LNCAP (cell line): ENCODE results near the gene NFIA.

Experiments
- TF ChIP-seq, protein P1 (sequence below): fragments of 450-650 bp; IDR thresholded peaks from 2 replicates; pipeline ENCODE4 v1.5.1; 2017; ENCODE audit warnings: mild to moderate bottlenecking

Gene NFIA

DNA sequence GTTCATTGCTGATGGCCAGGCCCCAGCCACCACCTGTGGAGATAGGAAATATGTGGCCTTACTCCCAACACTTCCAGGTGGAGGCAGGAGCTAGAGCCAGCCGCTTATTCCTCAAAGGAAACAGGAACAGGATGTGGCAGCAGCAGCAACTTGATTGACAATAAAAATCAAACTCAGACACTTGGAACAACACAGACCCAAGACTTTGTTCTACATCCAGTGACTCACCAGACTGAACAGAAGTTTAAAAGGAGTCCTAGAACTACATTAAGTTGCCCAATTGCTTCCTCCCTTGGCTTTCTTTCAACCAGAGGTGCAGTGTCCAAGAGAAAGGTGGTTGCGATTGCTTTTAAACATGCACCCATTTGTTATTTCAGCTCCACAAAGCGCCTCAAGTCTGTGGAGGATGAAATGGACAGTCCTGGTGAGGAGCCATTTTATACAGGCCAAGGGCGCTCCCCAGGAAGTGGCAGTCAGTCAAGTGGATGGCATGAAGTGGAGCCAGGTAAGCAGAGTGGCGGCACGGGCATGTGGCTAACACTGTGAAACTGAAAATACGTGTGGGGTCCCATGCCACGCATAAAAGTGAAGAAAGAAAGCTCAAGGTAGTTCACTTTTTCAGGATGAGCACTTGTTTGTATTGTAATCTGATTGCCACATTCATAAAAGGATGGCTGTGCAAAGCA is 276.6 kb downstream of the NFIA start:
- TF ChIP-seq, protein P1, sequence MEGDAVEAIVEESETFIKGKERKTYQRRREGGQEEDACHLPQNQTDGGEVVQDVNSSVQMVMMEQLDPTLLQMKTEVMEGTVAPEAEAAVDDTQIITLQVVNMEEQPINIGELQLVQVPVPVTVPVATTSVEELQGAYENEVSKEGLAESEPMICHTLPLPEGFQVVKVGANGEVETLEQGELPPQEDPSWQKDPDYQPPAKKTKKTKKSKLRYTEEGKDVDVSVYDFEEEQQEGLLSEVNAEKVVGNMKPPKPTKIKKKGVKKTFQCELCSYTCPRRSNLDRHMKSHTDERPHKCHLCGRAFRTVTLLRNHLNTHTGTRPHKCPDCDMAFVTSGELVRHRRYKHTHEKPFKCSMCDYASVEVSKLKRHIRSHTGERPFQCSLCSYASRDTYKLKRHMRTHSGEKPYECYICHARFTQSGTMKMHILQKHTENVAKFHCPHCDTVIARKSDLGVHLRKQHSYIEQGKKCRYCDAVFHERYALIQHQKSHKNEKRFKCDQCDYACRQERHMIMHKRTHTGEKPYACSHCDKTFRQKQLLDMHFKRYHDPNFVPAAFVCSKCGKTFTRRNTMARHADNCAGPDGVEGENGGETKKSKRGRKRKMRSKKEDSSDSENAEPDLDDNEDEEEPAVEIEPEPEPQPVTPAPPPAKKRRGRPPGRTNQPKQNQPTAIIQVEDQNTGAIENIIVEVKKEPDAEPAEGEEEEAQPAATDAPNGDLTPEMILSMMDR, result no peak

DNA sequence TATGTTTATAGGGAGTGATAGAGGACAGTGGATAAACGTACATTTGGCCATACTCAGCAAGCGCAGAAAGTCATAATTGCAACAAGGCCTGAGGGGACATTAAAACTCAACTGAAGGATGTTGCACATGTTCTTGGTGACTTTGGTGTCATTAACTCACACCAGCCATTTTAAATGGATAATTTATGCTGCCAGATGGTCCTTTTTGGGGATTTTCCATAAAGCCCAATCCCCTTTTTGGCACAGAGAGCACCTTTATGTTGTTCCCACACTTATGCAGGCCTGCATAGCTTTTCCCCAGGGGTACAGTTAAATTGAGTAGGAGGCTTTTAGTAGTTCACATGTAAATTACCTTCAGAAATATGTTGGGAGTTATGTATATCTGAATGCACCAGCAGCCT is 279.6 kb downstream of the NFIA start:
- TF ChIP-seq, protein P1, result no peak

- TF ChIP-seq, protein P1, result no peak
Observed at GRCh38 chr1:61362351-61362750, 280.0 kb downstream of the NFIA start.

DNA sequence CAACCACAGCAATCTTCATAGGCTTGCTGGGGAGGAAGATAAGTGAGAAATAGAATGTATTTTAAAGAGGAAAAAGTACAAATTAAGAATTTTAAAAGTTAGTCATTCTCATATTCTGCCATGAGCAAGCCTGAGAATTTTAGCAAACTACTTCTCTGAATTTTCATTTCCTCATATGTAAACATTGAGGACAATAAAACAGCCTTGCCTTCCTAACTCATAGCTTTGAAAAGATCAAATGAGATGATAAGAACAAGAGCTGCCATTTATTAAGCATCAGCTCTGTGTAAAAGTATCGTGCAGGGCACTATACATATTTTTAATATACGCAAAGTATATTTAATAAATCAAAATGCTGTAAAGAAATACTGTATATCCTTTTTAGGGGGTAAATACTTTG is 286.0 kb downstream of the NFIA start:
- TF ChIP-seq, protein P1, result no peak

DNA sequence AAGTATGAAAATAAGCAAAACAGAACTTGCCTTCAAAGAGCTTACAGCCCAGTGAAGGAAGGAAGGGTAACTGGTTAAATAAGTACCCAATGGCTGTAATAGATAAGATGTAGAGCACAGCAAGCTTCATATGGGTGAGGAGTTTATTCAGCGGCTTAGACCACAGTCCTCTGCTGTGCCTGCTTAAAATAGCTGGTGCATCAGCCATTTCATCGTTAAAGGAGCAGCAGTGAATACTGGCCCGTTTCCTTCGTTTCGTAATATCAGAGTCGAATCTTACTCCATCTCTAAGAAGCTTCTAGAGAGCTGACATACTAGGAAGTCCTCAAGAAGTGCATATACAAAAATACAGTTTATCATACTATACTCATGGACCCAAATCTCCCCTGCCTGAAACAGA is 286.5 kb downstream of the NFIA start:
- TF ChIP-seq, protein P1, result no peak

DNA sequence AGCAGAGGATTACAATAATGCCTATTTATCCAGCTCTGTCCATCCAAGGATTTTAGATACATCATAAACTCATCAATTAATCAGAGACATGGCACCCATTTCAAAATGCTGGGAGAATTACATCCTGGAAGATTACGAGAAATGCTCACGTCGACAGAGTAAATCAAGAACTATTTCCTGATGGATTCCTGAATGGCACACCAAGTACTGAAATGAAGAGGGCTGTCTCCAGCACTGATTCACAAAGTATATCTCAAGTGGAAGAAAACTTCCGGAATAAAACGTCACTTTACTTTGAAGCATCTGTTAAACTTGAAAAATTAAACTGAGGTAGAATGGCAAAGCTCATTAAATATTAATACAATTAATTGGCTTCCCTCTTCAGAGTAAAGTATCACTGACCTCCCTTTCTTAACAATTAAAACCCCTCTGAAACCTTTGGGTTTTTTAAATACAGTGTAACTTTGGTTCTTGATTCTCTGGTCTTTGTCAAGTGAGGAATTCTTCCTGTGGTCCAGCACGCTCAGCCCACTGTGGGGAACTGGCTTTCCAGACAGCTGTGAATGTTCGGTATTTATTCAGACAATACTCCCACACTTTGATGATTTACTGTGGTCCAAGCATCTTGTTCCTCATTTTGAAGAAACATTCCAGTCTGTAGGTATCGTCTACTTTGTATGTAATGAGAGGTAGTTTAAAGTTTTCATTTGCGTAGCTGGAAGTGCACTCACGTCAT is 288.0 kb downstream of the NFIA start:
- TF ChIP-seq, protein P1, result no peak

GRCh38 chr1:61370913-61371279 is 288.5 kb downstream of the NFIA start:
- TF ChIP-seq, protein P1, result no peak
